ENCODE data around the gene RNF146. TPM values are rescaled to one million over a fixed set of nuclear protein-coding genes. Genes with fewer than 3 reads are reported as not detected.

Gene RNF146
- total RNA-seq, 2 experiments from 2014 or later: 12.5 to 13.2 TPM

DNA sequence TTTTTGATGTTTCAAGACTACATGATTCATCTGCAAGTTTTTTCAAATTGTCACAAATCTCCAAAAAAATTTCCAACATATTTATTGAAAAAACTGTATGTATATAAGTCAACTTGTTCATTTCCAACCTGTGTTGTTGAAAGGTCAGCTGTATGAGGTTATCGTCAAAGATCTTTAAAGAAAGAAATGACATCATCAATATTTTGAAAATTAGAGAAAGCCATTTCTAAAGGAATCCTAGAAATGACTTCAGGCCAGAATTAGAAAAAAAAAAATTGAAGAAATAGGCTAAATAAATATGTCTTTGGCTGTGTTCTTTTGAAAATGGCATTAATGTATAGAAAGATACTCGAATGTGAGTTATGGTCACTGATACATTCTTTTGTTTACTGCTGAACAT, 6.8 kb downstream of the RNF146 start:
- Mint-ChIP-seq H3K4me3 (no peak overlapping the region), H3K9me3 (no peaks in the 10 kb centered on the region), H3K27ac (no peak overlapping the region), H3K27me3 (no peaks in the 10 kb centered on the region), H3K4me1 (ENCODE audit: low read depth) (peaks cover 42% of the 10 kb centered on the region), H3K36me3 (ENCODE audit: low read depth) (peaks cover 4% of the 10 kb centered on the region)
- TF ChIP-seq CTCF (IDR thresholded peaks at IDR 0.05): no peak
- ATAC-seq: no peak
- DNase-seq: no peak
- ChIA-PET CTCF (no interaction called here), POLR2A (no interaction called here)
- intact Hi-C loops (cut with micrococcal nuclease): no loop called here

DNA sequence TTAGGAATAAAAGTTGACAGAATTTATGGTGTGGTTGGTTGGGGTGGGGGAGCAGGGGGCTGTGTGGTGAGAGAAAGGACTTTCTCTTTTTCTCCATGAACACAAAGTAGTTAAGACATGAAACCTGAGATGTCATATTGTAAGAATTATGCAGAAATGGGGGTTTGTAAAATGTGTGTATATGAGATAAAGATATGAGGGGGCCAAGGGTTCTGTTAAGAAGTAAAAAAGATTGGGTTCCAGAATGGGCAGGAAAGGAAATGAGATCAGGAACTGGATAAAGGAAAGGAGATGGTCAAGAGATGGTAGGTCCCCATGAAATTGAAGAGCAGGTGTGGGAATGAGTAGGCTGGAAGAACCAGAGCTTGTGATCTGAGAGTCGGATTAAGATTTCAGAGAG, 9.7 kb downstream of the RNF146 start:
- Mint-ChIP-seq H3K27me3 (no peaks in the 10 kb centered on the region), H3K27ac (no peak overlapping the region), H3K4me3 (no peak overlapping the region), H3K36me3 (ENCODE audit: low read depth) (peaks cover 2% of the 10 kb centered on the region), H3K4me1 (ENCODE audit: low read depth) (peaks cover 26% of the 10 kb centered on the region), H3K9me3 (no peaks in the 10 kb centered on the region)
- DNase-seq (no peak), ATAC-seq (no peak)
- ChIA-PET POLR2A (interaction anchor here (1.4 kb wide), 1 partner anchor 10 kb away, joined by 4 read pairs; the partner anchor contains the start of gene RNF146), CTCF (interaction anchor here (1.0 to 2.0 kb wide), 2 partner anchors 9 to 25 kb away, joined by 3 to 15 read pairs; partner anchors contain the start of gene RNF146)
- TF ChIP-seq CTCF (IDR thresholded peaks at IDR 0.05): no peak
- intact Hi-C loops (cut with micrococcal nuclease): no loop called here

DNA sequence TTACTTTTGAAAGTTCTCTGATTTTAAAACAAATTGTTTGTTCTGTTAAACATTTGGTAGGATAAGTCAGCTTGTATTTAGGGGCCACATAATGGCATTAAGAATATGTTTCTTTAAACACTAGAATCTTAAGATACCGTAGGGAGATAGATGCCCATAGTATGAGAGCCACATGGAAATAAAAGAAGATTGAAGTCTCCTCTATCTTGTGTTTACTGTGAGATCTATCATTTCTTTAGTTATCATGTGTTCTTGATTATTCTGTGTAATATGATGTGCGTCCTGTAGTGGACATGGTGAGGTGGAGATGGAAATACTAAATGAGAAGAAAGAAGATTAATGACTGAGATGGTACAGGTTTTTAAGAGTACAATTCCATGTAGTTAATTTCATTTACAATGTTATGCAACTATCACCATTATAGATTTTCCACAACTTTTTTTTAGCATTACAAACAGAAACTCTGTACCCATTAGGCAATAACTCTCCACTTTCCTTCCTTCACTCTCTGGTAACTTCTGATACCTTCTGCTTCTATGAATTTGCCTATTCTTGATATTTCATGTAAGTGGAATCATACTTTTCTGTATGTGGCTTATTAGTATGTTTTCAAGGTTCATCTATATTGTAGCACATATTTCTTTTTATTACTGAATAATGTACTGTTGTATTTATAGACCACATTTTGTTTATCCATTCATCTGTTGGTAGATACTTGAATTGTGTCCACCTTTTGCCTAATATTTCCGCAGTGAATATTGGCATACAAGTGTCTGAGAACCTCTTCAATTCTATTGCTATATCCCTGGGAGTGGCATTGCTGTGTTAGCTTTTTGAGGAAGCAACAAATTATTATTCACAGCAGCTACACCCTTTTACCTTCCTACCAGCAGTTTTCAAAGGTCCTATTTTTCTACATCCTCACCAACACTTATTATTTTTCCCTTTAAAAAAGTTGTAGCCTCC, 11.5 kb downstream of the RNF146 start:
- peaks cover 8% of the 10 kb centered on the region for H3K36me3 Mint-ChIP-seq (ENCODE audit: low read depth)
- H3K9me3 Mint-ChIP-seq: no peaks in the 10 kb centered on the region
- TF ChIP-seq CTCF (IDR thresholded peaks at IDR 0.05): no peak
- ChIA-PET POLR2A (no interaction called here), CTCF (interaction anchor here (1.0 to 1.6 kb wide), 2 partner anchors 12 to 46 kb away, joined by 3 to 4 read pairs; partner anchors contain the start of gene RNF146)
- no peak overlapping the region for H3K4me3 Mint-ChIP-seq
- no peak for ATAC-seq
- no peak overlapping the region for H3K27ac Mint-ChIP-seq
- intact Hi-C loops (cut with micrococcal nuclease): no loop called here
- no peaks in the 10 kb centered on the region for H3K27me3 Mint-ChIP-seq
- H3K4me1 Mint-ChIP-seq (ENCODE audit: low read depth): peaks cover 16% of the 10 kb centered on the region
- no peak for DNase-seq

GRCh38 chr6:127279815-127280214, 13.2 kb downstream of the RNF146 start:
- TF ChIP-seq CTCF (IDR thresholded peaks at IDR 0.05): no peak
- ATAC-seq: no peak
- peaks cover 6% of the 10 kb centered on the region for H3K4me1 Mint-ChIP-seq (ENCODE audit: low read depth)
- ChIA-PET CTCF (interaction anchor here (1.2 kb wide), 1 partner anchor 13 kb away, joined by 4 read pairs; the partner anchor contains the start of gene RNF146), POLR2A (interaction anchor here (0.7 to 2.4 kb wide), 2 partner anchors 13 to 25 kb away, joined by 3 to 5 read pairs; partner anchors contain the start of gene RNF146)
- H3K9me3 Mint-ChIP-seq: no peaks in the 10 kb centered on the region
- H3K36me3 Mint-ChIP-seq (ENCODE audit: low read depth): peaks cover 13% of the 10 kb centered on the region
- no peaks in the 10 kb centered on the region for H3K27me3 Mint-ChIP-seq
- intact Hi-C loops (cut with micrococcal nuclease): no loop called here
- H3K4me3 Mint-ChIP-seq: no peak overlapping the region
- DNase-seq: no peak
- H3K27ac Mint-ChIP-seq: no peak overlapping the region

DNA sequence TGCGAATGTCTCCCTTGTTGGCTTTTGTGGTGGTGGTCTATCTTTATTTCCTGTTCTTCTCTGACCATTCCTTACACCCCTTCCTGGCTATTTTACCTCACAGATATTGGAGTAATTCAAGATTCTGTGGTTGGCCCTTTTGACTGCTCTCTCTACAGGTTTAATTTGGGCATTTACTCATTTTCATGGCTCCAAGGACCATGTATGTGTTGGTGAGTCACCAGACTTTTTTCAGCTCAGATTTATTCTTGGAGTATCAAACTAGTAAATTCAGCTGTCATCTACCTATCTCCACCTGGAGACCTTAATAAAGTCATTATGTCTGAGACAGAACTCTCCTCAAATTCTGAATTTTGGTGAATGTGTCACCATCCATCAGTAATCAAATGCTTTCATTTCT, 15.5 kb downstream of the RNF146 start:
- H3K4me3 Mint-ChIP-seq: no peak overlapping the region
- POLR2A ChIA-PET: interaction anchor here (2.4 kb wide), 1 partner anchor 15 kb away, joined by 5 read pairs; the partner anchor contains the start of gene RNF146
- H3K4me1 Mint-ChIP-seq (ENCODE audit: low read depth): peaks cover 5% of the 10 kb centered on the region
- ATAC-seq (no peak), DNase-seq (no peak)
- no peaks in the 10 kb centered on the region for H3K9me3 Mint-ChIP-seq
- intact Hi-C loops (cut with micrococcal nuclease): no loop called here
- peaks cover 30% of the 10 kb centered on the region for H3K36me3 Mint-ChIP-seq (ENCODE audit: low read depth)
- no peak for TF ChIP-seq CTCF (IDR thresholded peaks at IDR 0.05)
- H3K27ac Mint-ChIP-seq: no peak overlapping the region
- H3K27me3 Mint-ChIP-seq: no peaks in the 10 kb centered on the region
- CTCF ChIA-PET: interaction anchor here (1.2 to 2.7 kb wide), 3 partner anchors 13 to 234 kb away, joined by 4 to 9 read pairs (median 5); partner anchors contain the start of gene RNF146

Measured in activated CD8-positive, alpha-beta T cell treated with anti-CD3 and anti-CD28 coated beads for 36 hours (primary cell).